HG03025 (cell line): ENCODE data around the gene ALG14.

Source experiments
- ATAC-seq: cut with Tn5 transposase; IDR thresholded peaks from one replicate; pipeline ENCODE4 v1.9.1; 2021; ENCODE audit warnings: mild to moderate bottlenecking, moderate library complexity; ENCODE audit not compliant: unreplicated experiment, low FRiP score

The ALG14 gene

GRCh38 chr1:94936861-94937620 is 135.7 kb downstream of the ALG14 start:
- ATAC-seq: no peak

GRCh38 chr1:94935476-94935875 is 137.3 kb downstream of the ALG14 start:
- ATAC-seq: no peak

DNA sequence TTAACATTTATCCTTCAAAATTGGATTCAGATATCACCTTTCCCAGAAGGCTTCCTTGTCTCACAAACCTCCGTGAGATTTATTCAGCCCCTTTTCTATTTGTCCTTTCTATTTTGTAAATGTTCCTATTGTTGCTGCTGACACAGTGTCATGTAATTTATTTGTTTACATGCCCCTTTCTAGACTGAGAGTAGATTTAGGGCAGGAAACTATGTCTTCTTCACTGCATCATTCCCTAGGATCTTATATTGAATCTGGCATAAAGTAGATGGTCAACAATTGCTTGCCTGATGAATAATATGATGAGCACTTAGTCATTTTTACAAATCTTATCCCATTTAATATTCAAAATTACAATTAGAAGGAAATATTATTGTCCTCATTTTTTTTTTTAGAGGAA is 137.7 kb downstream of the ALG14 start:
- no peak for ATAC-seq

GRCh38 chr1:94934551-94934950 is 138.2 kb downstream of the ALG14 start:
- no peak for ATAC-seq

DNA sequence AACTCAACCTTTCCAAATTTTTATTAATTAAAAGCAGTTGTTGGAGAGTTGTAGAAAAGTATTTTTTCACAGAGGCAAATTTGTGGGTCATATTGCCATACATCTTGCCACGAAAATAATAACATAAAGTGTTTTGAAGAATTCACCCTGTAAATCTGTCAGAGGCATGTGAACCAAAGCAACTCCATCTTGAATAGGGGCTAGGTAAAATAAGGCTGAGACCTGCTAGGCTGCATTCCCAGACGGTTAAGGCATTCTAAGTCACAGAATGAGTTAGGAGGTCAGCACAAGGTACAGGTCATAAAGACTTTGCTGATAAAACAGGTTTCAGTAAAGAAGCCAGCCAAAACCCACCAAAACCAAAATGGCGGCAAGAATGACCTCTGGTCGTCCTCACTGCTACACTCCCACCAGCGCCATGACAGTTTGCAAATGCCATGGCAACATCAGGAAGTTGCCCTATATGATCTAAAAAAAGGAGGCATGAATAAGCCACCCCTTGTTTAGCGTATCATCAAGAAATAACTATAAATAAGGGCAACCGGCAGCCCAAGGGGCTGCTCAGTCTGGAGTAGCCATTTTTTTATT is 141.4 kb downstream of the ALG14 start:
- ATAC-seq: no peak

DNA sequence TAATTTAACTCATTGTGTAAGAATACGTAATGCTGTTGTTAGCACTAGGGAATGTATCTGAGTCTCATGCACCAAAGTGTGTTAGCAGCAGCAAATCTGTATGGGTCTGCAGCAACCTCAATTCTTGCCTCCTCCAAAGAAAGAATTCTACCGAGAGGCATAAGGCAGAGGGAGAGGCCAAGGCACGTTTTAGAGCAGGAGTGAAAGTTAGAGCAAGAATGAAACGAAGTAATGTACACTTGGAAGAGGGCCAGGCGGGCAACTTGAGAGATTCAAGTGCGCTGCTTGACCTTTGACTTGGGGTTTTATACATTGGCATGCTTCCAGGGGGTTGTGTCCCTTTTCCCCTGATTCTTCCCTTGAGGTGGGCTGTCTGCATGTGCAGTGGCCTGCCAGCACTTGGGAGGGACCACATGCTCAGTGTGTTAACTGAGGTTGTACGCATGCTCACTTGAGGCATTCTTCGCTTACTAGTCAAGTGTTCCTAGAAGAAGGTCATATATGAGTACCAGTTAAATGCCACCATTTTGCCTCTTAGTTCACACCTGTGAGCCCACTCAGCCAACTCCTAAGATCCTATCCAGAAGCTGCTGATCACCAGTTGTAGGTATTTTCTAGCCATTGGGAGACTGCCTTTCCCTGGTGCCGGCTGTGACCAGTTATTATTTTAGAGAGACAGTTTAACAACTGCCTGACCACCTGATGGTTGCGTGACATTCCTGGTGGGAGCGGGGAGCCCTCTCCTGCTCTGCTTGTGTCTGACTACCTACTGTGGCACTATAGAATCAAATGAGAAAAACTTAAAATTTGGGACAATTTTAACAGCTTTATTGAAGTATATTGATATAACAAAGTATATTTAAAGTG is 143.2 kb downstream of the ALG14 start:
- no peak for ATAC-seq

DNA sequence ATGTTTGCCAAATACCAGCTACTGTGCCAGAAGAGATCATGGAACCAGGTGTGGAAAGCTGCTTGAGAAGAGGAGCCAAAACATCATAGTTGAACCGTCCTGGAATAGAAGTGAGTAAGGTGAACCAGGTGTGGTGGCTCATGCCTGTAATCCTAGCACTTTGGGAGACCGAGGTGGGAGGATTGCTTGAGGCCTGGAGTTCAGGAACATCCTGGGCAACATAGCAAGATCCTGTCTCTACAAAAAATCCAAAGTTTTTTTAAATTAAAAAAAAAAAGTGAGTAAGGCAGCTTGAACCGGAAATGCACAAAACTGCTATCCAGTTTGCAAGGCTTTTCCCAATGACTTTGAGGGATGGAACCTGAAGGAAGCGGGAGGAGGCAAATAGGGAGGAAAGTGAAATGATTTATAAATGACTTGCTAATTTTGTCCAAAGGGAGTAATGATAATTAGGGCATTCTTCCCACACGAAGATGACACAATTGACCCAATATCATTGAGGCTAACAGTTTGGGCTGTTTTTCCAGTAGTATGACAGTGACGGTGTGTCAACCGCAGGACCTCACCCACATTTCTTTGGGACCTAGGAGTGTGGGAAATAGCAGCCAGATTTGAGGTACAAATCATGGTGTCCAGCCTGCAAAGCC is 144.3 kb downstream of the ALG14 start:
- ATAC-seq: no peak

DNA sequence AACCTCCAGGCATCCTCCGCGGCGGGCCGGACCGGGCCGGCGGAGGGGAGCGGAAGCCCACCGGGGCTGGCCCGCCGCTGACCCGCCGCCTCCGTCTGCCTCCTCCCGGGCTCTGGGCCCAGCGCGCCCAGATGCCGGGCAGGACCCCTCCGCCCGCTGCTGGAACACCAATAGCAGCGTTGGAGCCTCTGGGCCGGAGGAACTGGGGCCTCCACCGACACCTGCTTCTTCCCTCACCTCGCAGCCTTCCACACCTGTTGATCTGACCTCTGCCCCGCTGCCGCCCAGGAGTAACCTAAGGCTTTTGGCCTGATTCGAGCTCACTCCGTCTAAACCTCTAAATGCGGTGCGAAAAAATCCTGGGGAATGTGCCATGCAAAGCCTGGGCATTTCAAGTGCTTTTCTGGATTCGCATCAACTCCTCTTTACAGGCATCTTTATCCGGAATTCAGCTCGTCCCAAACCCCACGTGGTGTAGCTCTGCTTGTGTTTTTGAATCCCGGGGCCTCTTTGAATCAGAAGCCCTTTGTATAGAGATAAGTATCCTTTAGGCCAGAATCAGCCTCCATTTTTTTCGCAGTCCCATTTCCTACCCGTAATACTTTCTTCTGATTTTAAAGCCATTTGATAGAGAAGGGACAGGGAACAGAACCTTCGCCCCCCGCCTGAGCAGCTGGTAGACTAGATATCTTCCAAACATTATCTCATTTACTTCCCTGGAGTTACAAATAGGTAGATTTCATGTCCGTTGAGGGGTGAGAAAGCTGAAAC is 145.2 kb downstream of the ALG14 start:
- peak; percentile 30 for ATAC-seq

GRCh38 chr1:94926915-94927404 is 145.8 kb downstream of the ALG14 start, which contains the start of gene CNN3:
Gene CNN3 (minus strand): TSS chr1:94927110. CDS start chr1:94926894, 216 bp downstream.
- ATAC-seq: peak; percentile 71

GRCh38 chr1:94926126-94926914 is 146.4 kb downstream of the ALG14 start:
- peak; percentile 9 for ATAC-seq

- ATAC-seq: no peak
Observed at GRCh38 chr1:94925561-94926125, 147.1 kb downstream of the ALG14 start.

DNA sequence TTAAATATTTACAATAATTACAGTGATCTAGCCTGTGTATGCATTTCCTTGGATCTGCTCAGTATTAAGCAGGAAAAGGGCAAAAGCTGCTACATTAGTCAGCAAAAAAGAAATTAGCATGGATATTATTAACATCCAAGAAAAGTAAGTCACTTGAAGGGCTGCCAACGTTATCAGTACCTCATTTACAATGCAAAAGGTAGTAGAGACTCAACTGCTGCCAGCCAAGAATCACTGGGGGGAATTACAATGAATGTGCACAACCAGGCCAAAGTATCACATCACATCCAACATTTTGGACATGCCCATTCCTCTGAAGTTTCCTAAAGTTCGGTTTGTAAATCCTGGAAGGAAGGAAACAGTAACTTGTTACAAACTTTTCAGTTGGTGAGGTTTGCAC is 147.7 kb downstream of the ALG14 start:
- ATAC-seq: no peak
